Esophagus mucosa (tissue), 1 donor: ENCODE measurements around the gene CREB5. TPM values are rescaled to one million over a fixed set of nuclear protein-coding genes. Genes with fewer than 3 reads are reported as not detected.

Source experiments
- ATAC-seq: fragments of 200-7000 bp; cut with Tn5 transposase; one replicate; pipeline ENCODE4 v1.9.1; 2020
- total RNA-seq: library from RNA; stranded (reverse); gene quantifications from one replicate; pipeline ENCODE4 v1.2.4, GENCODE V29; 2023
- donor health status: DM: yes; HTN: yes; CAD: no.

The CREB5 gene
- total RNA-seq, 1 donor from 2014 or later, result 2.5 TPM

DNA sequence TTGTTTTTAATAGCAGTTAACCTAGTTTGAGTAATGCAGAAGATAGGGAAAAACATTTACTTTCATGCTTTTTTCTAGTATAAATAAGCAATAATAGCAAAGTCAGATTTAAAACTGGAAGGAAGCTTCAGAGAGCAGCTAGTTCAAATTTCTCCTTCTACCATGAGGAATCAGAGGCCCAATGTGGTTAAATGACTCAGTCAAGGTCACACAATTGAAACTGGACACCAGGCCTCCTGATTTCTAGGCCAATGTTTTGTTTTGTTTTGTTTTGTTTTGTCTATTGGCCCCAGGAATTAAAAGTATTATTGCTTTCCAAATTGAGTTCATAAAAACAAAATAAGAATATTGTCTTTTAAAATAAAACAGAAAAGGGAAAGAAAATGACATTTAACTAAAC, 423.5 kb downstream of the CREB5 start:
- ATAC-seq, result no peak

DNA sequence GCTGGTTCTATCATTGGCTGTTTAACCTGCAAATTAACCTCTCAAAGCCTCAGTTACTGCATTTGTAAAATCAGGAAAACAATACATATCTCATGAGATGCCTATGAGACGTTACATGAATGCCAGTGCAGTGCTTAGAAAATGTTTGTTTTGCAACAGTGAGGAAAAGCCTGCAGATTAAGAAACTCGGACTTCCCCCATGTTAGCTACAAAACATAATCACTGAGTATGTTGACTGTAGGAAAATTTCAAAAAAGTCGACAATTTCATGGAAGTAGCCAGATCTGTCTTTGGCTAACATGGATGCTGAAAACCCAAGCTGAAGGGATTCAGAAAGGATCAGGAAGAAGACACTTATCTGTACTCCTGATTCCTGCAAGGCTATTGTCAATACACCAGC, 424.4 kb downstream of the CREB5 start:
- no peak for ATAC-seq

DNA sequence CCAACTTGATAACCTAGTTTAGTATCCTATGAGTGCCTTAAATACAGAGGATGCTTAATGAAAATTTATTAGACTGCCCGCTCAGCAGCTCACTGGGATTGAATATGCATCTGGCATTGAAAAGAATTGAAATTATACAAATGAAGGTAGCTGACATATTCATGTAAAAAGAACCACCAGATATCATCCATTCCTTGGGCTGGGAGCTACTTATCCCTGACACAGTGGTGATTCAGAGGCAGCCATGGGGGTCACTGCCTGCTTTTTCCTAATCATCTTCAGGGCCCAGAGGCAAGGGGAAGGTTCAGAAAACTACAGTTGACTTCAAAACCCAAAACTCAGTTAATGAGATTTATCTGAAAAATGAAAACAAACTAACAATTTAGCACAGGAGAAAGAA, 424.9 kb downstream of the CREB5 start:
- ATAC-seq, result no peak

DNA sequence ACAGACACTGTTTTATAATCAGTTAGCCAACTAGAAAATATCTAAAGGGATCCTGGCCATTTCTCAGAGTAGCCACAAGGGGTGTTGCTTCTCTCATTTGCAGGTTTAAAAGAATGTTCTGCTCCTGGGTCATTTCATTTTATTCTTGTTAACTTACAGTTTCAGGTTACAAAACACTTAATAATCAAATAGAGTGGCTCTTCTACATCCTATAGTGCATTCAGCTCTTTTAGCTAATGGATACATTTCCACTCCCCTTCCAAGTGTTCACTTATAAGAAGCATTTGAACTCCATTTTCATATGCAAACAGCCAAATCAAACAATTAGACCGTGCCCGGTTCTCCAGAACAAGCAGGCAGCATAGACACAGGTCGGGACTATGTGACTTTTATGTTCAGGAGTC, 428.3 kb downstream of the CREB5 start:
- no peak for ATAC-seq

DNA sequence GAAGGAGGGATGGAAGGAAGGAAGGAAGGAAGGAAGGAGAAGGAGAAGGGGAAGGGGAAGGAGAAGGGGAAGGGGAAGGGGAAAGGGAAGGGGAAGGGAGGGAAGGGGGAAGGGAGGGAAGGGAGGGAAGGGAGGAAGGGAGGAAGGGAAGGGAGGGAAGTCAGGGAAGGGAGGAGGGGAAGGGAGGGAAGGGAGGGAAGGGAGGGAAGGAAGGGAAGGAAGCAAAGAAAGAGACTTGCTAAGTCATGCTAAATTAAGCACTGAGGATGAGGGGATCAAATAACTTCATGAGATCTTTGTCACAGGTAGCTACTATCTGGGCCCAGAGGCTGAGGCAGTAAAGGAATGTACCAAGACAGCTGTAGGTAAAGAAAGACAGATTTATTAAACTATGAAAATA, 429.4 kb downstream of the CREB5 start:
- ATAC-seq, result no peak

DNA sequence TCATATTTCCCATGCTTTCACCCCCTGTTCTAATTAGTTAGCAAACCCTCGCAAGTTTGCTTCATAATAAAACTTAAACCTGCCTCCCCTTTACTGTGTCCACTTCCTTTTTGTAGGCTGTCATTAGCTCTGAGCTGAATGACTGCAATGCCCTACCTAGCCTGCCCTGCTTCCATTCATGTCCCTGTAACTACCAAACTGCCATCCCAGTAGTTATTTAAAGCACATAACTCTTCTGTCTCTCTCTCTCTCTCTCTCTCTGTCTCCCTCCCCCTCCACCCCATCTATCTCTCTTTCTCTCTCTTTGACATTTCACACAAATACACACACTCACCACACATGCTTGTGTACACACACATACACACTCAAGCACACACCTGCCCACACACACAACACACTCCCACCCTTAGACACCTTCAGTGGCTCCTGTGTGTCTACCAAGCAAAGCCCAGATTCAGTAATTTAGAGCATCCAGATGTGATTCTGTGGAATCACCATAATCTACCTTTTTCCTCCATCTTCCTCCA, 430.5 kb downstream of the CREB5 start:
- no peak for ATAC-seq

DNA sequence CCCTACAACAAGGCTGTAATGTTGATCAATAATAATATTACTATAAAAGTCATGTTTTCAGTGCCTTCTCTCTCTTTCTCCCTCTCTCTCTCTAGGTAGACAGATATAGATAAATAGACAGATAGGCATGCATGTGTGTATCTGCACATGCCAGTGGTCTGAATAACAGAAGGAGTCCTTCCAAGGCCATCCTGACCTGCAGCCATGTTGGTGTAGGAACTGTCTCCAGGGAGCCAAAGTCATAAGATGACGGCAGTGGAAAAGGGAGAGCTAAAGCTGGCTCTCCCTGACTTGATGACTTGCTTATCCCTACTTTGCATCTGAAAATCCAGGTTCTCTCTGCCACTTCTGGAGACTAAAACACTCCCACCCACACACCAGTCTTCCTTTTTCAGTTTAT, 432.8 kb downstream of the CREB5 start:
- ATAC-seq, result no peak

DNA sequence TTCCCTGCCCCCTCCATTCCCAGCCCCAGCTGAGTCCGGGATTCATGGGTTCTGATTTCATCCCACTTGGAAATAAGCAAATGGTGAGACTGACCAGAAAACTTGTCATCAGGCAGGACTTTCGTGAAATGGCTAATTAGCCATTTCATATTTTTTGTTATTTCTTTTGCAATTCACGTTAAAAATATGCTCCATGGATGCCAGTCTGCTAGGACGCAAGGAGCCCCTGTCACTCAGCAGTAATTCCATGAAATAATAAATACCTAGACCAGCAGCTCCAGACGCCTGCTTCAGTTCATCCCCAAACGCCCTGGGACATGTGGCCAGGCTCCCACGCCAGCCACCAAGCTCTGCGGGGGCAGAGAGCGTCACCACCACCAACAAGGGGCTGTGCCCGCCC, 434.9 kb downstream of the CREB5 start:
- no peak for ATAC-seq

DNA sequence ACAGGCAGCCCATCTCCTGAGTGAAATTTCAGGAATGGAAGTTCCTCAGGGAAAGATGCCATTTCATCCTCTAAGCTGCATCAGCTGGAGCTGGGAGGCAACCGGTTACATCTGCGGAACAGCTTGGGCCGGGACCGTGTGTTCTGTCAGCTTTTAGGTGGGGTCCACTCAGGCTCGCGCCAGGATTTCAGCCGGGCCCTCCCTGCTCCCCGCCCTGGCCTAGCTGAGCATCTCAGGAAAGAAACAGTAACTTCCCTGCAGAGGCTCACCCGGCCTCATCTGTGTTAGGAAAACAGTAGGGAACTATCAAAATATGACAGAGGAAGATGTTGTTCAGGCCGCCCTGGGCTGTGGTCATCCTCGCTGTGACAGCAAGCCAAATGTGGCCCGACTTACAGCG, 435.4 kb downstream of the CREB5 start:
- no peak for ATAC-seq

DNA sequence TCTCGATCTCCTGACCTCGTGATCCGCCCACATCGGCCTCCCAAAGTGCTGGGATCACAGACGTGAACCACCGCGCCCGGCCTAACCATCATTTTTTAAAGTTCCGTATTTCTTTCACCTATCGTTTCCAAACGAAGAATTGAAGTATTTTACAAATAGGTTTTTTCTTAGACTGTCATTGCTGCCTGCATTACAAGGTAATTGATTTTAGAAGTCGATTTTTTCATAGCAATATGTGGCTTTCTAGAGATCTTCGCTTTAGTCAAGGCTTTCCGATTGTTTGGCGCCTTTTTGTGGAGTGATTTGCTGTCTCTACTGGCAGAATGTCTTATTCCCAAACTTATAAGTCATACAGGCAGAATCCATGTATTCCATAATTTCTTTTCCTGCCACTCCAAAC, 436.6 kb downstream of the CREB5 start:
- ATAC-seq, result no peak

DNA sequence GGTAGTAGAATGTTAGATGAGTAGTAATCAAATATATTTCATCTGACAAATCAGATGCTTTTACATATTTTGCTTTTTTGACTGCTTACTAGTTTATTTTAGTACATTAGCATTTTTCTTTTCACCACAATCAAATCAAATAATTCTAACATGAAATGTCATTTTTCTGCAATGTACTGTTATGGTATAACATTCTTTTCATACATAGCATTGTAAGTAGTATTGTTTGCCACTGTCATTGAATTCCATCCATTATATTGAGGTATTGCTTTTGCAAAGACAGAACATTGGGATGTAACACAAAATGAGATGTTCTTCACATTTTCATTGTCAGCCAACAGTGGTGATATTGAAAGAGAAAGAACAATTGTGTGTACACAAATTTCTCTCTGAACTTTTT, 438.4 kb downstream of the CREB5 start:
- ATAC-seq, result no peak

DNA sequence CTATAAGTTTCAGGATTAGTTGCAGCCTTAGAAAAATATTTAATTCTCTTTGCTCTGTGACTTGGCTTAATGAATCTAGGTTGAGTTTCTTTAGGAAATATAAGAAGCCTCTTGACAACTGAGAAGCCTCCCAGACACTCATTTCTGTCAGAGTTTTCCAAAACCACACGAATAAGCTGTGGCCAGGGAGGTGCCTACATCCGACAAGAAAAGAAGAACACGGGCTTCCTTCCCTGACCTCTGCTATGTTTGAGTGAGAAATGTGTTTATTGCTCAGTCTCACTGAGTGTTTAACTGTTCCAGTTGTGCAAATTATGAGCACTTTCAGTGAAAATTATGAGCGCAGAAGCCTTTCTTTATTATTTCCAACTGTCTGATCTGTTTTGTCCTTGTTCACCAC, 440.8 kb downstream of the CREB5 start:
- ATAC-seq, result no peak

DNA sequence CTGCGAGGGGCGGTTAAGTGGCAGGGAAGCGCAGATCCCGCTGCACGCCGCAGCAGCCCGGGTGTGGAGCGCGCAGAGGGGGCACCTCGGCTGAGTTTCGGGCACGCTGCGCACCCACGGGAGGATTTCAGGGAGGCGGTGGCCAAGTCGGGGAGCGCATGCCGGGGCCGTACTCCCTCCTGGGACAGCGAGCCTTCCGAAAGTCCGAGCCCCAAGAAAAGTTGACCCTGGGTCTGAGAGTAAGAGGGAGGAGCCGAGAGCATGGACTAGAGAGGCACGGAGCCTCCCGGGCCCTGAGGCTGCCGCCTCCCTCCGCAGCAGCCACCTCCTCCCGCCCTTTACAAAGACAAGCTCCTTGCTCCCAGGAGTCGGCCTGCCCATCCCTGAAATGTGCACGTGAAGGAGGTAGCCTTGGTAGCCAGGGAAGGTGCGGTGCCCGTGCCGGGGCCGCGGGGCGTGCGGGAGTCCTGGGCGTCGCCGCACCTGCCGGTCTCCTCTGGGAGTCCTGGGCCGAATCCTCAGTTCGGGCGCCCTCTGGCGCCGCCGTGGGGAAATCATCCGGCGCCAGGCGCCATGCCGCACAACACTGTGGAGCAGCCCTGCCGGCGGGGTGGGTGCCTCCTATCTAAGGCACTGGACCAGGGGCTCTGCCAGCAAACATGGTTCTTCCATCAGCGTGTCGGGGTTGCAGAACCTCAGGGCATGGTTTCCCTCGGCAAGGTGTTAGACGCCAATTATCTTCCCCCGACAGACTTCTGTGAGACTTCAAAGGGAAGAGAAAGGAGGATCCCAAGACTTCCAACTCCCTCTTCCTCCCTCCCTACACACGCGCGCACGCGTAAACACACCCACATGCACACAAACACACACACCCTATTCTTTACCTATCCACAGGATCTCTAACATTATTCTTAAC, 441.8 kb downstream of the CREB5 start:
- ATAC-seq, result peak; percentile 92

DNA sequence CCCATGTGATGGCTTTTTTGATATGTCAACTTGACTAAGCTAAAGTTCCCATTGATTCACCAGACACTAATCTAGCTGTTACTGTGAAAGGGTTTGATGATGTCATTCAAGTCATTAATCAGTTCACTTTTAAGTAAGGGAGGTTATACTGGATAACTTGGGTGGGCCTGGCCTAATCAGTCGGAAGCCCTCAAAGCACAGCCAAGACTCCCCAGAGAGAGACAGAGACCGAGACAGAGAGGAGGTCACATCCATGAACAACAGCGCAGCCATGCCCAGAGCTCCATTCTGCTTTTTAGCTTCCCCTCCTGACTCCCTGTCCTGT, 442.4 kb downstream of the CREB5 start:
- ATAC-seq, result no peak

DNA sequence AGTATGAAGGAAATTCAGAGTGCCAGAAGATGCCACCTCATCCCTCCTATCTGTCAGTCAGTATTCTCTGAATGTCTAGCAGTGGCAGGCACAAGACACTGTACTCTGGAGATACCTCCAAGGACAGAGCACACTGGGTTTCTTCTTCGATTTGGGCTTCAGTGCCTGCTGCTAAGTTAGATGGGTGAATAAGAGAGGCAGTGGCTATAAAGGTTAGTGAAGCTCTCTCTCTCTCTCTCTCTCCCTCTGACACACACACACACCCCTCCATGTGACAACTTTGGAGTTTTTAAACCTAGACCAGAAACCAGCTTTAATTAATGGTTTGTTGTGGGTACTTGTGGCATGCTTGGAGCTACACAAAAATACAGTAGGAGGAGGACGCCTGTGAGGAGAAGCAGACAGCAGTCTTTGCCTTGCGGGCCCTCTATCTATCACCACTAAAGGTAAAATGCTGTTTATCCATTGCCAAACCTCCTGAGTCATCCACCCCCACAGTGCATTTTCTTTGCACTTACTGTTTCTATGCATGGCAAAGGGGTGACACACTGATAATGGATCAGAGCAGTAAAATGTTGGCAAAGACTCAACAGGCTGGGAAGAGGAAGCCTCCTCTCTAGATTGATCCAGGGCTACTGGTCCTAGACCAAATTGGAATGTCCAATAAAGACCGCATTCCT, 443.4 kb downstream of the CREB5 start:
- peak; percentile 36 for ATAC-seq

DNA sequence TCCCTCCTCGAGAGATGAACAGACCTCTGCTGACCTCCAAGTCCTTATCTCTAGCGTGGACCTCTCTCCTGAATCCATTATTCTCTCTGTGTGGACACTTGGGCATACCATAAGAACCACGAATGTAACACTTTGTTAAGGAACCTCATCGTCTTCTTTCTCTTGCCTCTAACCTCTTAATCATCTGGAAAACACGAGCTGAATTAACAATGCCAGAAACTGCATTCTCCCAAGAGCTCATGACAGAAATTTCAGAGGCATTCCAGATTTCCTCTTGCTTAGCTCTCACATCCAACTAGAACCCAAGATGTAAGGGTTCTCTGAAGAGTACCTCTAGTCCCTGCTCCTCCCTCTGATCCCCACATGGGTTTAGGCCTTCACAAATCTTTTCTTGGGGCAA, 444.3 kb downstream of the CREB5 start:
- ATAC-seq, result no peak

DNA sequence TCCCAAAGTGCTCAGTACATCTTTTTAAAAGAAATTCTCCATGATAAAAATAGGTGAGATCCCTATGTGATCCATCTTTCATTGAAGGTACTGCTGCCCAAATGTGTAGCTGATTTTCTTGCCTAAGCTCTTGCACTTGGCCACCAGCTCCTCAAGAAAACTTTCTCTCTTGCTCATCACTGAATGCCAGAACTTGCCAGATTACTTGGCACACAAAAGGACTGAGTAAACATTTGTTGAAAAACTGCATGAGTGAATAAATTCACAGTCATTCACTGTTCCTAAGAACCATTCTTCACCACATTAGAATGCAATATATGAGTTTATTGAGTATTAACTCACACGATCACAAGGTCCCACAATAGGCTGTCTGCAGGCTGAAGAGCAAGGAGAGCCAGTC, 445.9 kb downstream of the CREB5 start:
- peak; percentile 41 for ATAC-seq

DNA sequence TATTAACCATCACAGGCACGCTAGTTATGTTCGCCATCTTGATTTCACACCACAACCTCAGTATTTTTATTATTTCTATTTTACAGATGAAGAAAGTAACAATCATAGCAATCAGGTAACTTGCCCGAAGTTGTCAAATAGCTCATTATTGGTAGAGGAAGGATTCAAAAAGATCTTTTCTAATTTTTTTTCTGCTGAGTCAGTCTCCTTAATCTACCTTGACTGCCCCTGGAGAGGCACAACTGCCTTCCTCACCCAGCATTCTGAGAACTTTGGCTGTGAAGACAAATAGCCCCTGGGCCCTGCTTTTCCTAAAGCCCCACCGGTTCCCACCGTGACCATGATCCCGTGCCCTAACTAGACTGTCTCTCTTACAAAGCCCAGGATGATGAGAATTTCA, 446.6 kb downstream of the CREB5 start:
- ATAC-seq, result no peak

DNA sequence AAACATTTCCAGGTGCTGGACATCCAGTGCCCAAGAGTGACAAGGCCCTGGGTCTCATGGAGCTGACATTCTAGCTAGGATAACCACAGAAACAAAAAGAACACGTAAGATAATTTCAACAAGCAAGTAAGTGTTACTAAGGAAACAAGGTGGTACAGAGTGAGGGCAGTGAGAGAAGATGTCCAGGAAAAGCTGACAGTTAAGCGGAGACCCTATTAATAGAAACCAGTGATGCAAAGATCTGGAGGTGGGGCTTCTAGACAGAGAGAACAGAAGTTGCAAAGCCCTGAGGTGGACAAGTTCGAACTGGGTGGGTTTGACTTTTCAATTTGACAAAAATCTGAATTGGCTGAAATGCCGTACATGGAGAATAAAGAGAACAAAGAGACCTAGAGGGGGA, 449.5 kb downstream of the CREB5 start:
- ATAC-seq, result no peak

DNA sequence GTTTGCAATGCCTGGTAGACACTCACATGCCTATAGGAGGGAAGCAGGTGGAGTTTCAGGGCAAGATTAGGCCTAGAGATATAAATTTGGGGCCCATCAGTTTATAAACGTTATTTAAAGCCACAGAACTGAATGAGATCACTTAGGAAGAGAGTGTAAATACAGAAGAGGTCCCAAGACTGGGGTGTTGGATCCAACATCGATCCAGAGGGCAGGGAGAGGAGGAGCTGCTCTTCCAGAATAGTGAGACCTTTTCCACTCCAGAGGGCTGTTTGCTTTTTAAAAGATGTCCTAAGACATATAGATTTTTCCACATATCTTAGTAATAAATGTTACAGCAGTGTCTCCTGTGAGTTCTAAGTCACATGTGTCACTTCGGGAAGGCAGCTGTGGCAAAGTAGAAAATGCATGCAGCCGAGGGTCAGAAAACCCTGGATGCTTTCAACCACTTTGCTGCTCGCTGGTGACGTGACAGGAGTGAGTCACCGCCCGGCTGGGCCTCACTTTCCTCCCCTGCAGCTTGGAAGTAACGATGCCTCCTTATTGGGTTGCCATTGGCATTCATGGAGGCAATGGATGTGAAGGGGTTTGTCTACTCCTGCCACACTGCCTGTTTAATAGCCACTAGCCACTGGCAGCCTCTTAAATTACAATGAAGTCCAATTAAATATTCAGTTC, 450.4 kb downstream of the CREB5 start:
- no peak for ATAC-seq

DNA sequence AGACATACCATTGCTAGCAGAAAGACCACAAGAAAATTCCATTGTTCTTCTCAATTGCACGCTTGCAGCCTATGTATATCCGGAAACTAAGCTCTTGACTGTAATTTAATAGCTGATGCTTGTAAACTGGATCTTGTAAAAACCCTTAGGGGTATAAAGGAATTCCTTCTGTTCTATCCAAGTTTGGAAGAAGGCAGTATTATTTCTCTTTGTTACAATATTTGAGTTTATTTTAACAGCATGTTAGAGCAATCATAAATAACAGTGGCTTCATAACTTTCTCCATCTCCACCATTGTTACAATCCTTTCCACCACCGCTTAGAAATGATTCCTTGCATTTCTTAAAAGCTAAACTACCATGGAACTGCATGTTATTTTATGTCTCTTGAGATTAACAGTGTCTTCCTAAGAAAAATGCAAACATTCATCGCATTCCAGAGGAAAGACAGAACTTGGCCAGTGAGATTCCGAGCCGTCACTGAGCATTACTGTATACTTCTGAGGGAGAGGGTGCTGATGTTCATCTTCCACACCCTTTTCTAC, 453.4 kb downstream of the CREB5 start:
- no peak for ATAC-seq

DNA sequence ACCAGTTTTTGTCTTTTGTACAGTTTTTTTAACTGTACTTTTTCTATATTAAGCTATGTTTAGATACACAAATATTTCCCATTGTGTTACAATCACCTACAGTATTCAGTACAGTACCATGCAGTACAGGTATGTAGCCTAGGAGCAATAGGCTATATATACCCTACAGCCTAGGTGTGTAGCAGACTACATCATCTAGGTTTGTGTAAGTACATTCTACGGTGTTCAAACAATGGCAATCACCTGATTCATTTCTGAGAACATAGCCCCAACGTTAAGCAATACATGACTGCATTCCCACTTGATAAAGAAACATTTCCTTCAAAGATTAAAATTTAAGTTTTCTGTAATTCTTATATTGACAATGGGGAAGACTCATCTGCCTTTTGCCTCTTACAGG, 456.4 kb downstream of the CREB5 start:
- ATAC-seq, result no peak

DNA sequence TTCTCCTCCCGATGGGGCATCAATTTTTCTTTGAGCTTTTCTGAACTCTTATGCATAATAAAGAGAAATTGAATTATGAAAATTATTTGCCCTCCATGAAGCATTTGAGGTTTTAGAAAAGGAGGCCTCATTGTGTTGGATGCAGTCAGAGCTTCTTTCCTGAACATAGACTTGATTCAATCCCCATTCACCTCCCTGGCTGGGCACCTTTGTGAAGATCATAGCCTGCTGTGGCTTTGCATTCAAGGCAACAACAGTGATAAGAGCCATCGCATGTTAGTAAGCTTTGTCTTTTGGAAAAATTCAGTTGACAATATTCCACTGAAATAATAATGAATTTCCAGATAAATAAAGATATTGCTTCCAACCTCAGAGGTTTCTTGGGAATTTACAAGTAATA, 458.8 kb downstream of the CREB5 start:
- ATAC-seq, result no peak
